IPS-11a (cell line): Measurements from ENCODE around the gene IDI2.
"Not testable (repeated sequence)": the region's sequence is repeated elsewhere in the genome, so short reads cannot be mapped to it uniquely, and the experiment has no call there.

Source experiments
- H3K4me3 ChIP-seq: one replicate; pipeline ENCODE4 v1.5.1; 2013; ENCODE audit warnings: low read depth, low read length, control low read depth

Gene IDI2

GRCh38 chr10:1025683-1026082, at the start of gene IDI2:
Gene IDI2, minus strand, starts transcription at chr10:1025859. Its CDS starts 1,136 bp downstream, at chr10:1024723.
- no peak within 1 kb of the TSS for H3K4me3 ChIP-seq

DNA sequence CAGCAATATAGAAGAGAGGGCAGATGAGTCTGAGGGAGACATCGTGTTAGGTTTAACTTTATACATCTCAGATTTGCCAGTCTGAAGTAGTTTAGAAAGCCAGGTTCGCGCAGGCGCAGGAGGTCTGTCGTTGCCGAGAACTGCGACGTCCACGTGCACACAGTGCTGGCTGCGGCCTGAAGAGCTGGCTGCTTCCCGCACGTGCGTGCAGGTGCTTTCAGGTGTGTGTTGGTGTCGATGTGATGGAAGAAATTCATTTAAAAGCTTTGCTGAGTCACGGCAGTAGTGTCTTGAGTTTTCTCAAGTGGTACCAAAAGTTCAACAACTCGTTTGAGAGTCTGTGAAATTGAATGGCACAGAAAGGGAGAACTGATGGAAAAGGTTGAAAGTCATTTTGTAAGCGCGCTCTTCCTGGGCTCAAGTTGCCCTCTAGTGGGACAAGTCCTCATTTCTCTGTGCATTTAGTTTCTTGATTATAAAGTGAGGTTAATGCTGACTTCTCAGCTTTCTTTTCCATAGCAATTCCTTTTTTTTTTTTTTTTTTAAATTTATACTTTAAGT, 49.2 kb upstream of the IDI2 start:
- no peak overlapping the region for H3K4me3 ChIP-seq

GRCh38 chr10:1074052-1074747, 48.5 kb upstream of the IDI2 start:
- no peak overlapping the region for H3K4me3 ChIP-seq

- no peak overlapping the region for H3K4me3 ChIP-seq
Measured at GRCh38 chr10:1070919-1071318, 45.3 kb upstream of the IDI2 start.

DNA sequence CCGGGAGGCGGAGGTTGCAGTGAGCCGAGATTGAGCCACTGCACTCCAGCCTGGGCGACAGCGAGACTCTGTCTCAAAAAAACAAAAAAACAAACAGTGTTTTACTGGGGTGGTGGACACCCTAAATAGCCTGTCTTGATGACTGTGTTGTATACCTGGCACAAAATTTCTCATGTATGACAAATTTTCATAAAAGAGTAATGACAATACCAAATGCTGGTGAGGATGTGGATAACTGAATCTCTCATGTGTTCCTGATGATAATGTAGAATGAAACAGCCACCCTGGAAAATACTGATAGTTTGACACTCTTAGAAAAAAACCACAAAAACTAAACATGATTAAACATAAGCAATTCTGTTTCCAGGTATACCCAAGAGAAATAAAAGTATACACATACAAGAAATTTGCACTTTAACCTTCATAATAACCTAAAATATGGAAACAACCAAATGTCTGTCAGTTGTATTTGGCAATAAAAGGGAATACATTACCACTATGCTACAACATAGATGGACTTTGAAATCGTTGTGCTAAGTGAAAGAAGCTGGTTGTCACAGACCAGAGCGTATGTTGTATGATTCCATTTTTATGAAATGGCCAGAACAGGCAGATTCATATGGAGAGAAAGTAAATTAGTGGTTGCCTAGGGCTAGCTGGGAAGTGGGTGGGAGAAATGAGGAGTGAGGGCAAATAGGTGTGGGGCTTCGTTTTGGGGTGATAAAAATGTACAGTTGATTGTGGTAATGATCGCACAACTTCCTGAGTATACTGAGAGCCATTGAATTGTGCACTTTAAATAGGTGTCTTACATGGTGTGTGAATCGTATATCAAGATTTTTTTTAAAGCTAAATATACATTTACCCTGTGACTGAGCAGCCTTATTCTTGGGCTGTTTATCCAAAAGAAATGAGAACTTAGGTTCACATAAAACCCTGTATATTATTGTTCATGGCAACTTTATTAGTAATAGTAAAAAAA, 43.0 kb upstream of the IDI2 start:
- no peak overlapping the region for H3K4me3 ChIP-seq

DNA sequence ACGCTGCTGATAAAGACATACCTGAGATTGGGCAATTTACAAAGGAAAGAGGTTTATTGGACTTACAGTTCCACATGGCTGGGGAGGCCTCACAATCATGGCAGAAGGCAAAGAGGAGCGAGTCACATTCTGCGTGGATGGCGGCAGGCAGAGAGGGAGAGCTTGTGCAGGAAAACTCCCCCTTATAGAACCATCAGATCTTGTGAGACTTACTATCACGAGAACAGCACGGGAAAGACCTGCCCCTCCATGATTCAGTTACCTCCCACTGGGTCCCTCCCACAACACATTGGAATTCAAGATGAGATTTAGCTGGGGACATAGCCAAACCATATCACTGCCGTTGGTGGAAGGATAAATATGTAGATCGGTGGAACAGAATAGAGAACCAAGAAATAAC, 41.1 kb upstream of the IDI2 start:
- H3K4me3 ChIP-seq, result not testable (repeated sequence)

DNA sequence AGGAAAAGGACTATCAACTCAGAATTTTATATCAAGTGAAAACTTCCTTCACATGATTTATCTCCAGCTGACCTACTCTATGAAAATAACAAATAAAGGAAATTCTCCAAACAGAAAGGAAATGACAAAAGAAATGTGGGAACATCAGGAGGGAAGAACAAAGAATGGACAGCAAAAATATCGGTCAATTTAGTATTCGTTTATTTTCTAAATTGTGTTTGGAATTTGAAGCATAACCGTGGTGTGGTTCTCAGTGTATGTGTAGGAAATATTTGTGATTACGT, 39.2 kb upstream of the IDI2 start:
- no peak overlapping the region for H3K4me3 ChIP-seq

GRCh38 chr10:1063232-1063865, 37.7 kb upstream of the IDI2 start:
- H3K4me3 ChIP-seq, result no peak overlapping the region

- no peak overlapping the region for H3K4me3 ChIP-seq
Measured at GRCh38 chr10:1061930-1062774, 36.5 kb upstream of the IDI2 start.

GRCh38 chr10:1059902-1060301, 34.2 kb upstream of the IDI2 start:
- no peak overlapping the region for H3K4me3 ChIP-seq

GRCh38 chr10:1058017-1058416, 32.4 kb upstream of the IDI2 start:
- no peak overlapping the region for H3K4me3 ChIP-seq

- peak overlapping the region; percentile 95 for H3K4me3 ChIP-seq
Measured at GRCh38 chr10:1057106-1057657, 31.5 kb upstream of the IDI2 start.

DNA sequence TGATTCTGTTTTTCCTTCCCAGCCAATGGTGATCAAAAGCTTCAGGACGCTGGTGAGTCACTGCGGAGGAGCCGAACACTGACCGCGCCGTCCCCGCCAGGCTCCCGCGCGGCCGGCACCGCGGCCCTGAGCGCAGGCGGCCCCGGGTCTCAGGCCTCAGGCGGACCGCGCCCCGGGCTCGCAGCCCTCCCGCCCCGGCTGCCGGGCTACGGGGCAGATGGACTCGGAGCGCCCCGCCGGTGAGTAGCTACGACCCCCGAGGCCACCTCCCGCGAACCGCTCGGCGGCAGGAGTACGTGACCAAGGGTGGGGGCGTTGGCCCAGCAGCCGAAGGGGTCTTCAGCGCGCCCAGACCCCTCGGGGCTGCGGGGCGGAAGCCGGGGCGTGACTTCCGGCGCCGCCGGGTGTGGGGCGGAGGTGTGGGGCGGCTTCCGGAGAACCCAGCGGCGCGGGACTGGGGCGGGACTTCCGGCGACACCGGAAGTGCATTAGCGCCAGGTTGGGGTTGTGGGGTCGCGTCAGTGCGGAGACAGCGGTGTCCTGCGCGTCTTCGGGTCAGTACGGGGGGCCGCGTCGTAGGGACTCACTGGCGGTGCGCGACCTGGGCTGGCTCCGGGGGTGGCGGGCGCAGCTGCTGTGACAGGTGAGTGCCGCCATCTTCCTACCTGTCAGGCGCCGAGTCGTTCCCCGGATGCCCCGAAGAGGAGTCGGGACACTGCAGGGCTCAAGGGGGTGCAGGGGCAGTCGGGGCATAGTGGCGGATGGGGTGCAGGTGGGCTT, 30.9 kb upstream of the IDI2 start, which contains the start of gene WDR37:
Gene WDR37, plus strand, starts transcription at position 60 of the 780 bp plus-strand sequence. CDS start 15,771 bp downstream, outside the sequence.
- peak within 1 kb of the TSS; percentile 95 for H3K4me3 ChIP-seq

- no peak overlapping the region for H3K4me3 ChIP-seq
Measured at GRCh38 chr10:1054684-1055083, 29.0 kb upstream of the IDI2 start.

GRCh38 chr10:1050554-1050953, 24.9 kb upstream of the IDI2 start:
- no peak overlapping the region for H3K4me3 ChIP-seq

DNA sequence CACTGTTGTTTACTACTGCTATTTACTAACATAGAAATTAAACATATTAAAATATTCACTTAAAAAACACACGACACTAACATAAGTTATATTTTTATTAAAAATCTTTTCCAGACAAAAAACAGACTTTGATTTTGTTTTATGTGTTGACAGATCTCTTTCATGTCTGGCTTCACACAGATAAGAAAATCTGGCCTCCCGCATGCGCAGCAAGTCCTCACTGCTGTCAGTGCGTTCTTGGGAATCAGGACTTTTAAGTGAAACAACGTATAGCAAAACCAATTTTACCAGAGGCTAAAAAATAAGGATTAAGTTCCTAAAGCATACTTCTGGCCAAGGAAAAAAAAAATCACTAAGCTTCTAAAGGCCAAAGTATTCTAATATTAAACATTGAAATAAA, 24.5 kb upstream of the IDI2 start:
- H3K4me3 ChIP-seq, result peak overlapping the region; percentile 93

GRCh38 chr10:1049425-1049958, 23.8 kb upstream of the IDI2 start:
- peak overlapping the region; percentile 93 for H3K4me3 ChIP-seq

- H3K4me3 ChIP-seq, result peak within 1 kb of the TSS; percentile 93
Measured at GRCh38 chr10:1048732-1049424, 23.2 kb upstream of the IDI2 start, which contains the start of gene IDI1. Gene IDI1, minus strand, starts transcription at chr10:1049119. Its CDS starts 116 bp downstream, at chr10:1049003.
